Adrenal gland (tissue), 5 donors: ENCODE measurements around the gene BOC.

ENCODE experiments used
- CTCF ChIP-seq, 6 experiments: fragments of 450-650 bp in 4 of 6; fragments of 200-600 bp in 2 of 6; sonication (generic) in 1 of 6; IDR thresholded peaks; 1 replicate in 5 of 6; 2 replicates in 1 of 6; pipeline versions ENCODE4 v1.5.1 to v1.8.0; 2016 to 2021; ENCODE audit warnings: antibody characterized with exemption in 6 of 6, mild to moderate bottlenecking in 2 of 6, moderate library complexity in 1 of 6
- POLR2A ChIP-seq, 2 donors: fragments of 450-650 bp; IDR thresholded peaks; one replicate each; pipeline ENCODE4 v1.6.1; 2017; ENCODE audit warnings: antibody characterized with exemption in 2 of 2, mild to moderate bottlenecking in 2 of 2, moderate library complexity in 1 of 2
- donor health status: DM: no; HTN: no; CAD: no.

GRCh38 chr3:113221721-113222257 is 10.4 kb downstream of the BOC start:
- TF ChIP-seq CTCF (IDR thresholded peaks at IDR 0.05) (no peak), POLR2A (IDR thresholded peaks at IDR 0.05) (no peak)
